ENCODE measurements around the gene PITX2. TPM values are rescaled to one million over a fixed set of nuclear protein-coding genes. Genes with fewer than 3 reads are reported as not detected.
A peak's percentile ranks its signal among the peaks of the same experiment; 100 is the strongest.

PITX2 gene
- total and polyA plus RNA-seq, 8 donors: 0.11 to 0.28 (median 0.24) TPM; not detected in 4

- no peaks in the 10 kb centered on the region for H3K36me3 ChIP-seq
- H3K9me3 ChIP-seq: no peaks in the 10 kb centered on the region
- no peak overlapping the region for H3K4me3 ChIP-seq
- H3K27me3 ChIP-seq: peaks cover 100% of the 10 kb centered on the region in 2 donors
- no peak for ATAC-seq
- no peak overlapping the region for H3K27ac ChIP-seq
- no peak for DNase-seq
- peaks cover 9 to 19% of the 10 kb centered on the region in 2 donors for H3K4me1 ChIP-seq
- intact Hi-C loops (cut with DNase I): loop anchor here in 1 of 2 donors (5.0 kb wide), 1 partner anchor 999 kb away; no protein-coding TSS in a partner anchor
- TF ChIP-seq CTCF (IDR thresholded peaks at IDR 0.05): no peak
Measured at GRCh38 chr4:110633358-110634341, 10.8 kb upstream of the PITX2 start.

- Histone ChIP-seq H3K36me3 (no peaks in the 10 kb centered on the region), H3K4me1 (peaks cover 9 to 19% of the 10 kb centered on the region in 2 donors), H3K27me3 (peaks cover 100% of the 10 kb centered on the region in 2 donors), H3K27ac (no peak overlapping the region), H3K9me3 (no peaks in the 10 kb centered on the region), H3K4me3 (peak overlapping the region in 1 of 2 donors; percentile 15)
- DNase-seq: no peak
- no peak for ATAC-seq
- intact Hi-C loops (cut with DNase I): loop anchor here in 1 of 2 donors (5.0 kb wide), 1 partner anchor 1000 kb away; no protein-coding TSS in a partner anchor
- no peak for TF ChIP-seq CTCF (IDR thresholded peaks at IDR 0.05)
Measured at GRCh38 chr4:110632506-110633357, 9.9 kb upstream of the PITX2 start.

- no peak overlapping the region for H3K27ac ChIP-seq
- no peaks in the 10 kb centered on the region for H3K9me3 ChIP-seq
- peak in 3 of 4 donors; percentile 71 to 92 (median 87) for DNase-seq
- intact Hi-C loops (cut with DNase I): loop anchor here in 1 of 2 donors (5.0 kb wide), 1 partner anchor 1000 kb away; no protein-coding TSS in a partner anchor
- peak; percentile 99 for ATAC-seq
- peak; percentile 48 to 57 for TF ChIP-seq CTCF (IDR thresholded peaks at IDR 0.05)
- peaks cover 9 to 19% of the 10 kb centered on the region in 2 donors for H3K4me1 ChIP-seq
- peaks cover 100% of the 10 kb centered on the region in 2 donors for H3K27me3 ChIP-seq
- H3K4me3 ChIP-seq: peak overlapping the region in 1 of 2 donors; percentile 15
- H3K36me3 ChIP-seq: no peaks in the 10 kb centered on the region
Measured at GRCh38 chr4:110631584-110632505, 9.0 kb upstream of the PITX2 start.

GRCh38 chr4:110630688-110631402 lies 8.0 kb upstream of the PITX2 start:
- no peak for TF ChIP-seq CTCF (IDR thresholded peaks at IDR 0.05)
- no peak for DNase-seq
- intact Hi-C loops (cut with DNase I): loop anchor here in 1 of 2 donors (5.0 kb wide), 1 partner anchor 1001 kb away; no protein-coding TSS in a partner anchor
- H3K27ac ChIP-seq: no peak overlapping the region
- H3K36me3 ChIP-seq: no peaks in the 10 kb centered on the region
- H3K4me1 ChIP-seq: peaks cover 9 to 19% of the 10 kb centered on the region in 2 donors
- no peaks in the 10 kb centered on the region for H3K9me3 ChIP-seq
- no peak overlapping the region for H3K4me3 ChIP-seq
- H3K27me3 ChIP-seq: peaks cover 100% of the 10 kb centered on the region in 2 donors
- ATAC-seq: no peak

Data from left lung (tissue), 10 donors.